H54 (cell line): ENCODE measurements around the gene BPTF.
"Not testable (repeated sequence)": the region's sequence is repeated elsewhere in the genome, so short reads cannot be mapped to it uniquely, and the experiment has no call there.

Experiments
- DNase-seq: peaks from one replicate; pipeline ENCODE4 v3.0.0; 2011; ENCODE audit warnings: low spot score, mixed read lengths; ENCODE audit not compliant: insufficient read length
- FAIRE-seq: peaks from 3 replicates; lab custom pipeline; 2011; peaks lifted over from hg19 to GRCh38; lab: Jason Lieb, UNC
- POLR2A ChIP-seq: IDR thresholded peaks from 2 replicates; pipeline ENCODE4 v1.6.1; 2011; ENCODE audit warnings: low read depth, mild to moderate bottlenecking, low read length

Gene BPTF

GRCh38 chr17:68019675-68020408 lies 194.5 kb downstream of the BPTF start:
- peak; percentile 94 for DNase-seq
- TF ChIP-seq POLR2A = peak; percentile 82
- FAIRE-seq = peak; percentile 78

- TF ChIP-seq POLR2A = no peak
- DNase-seq = peak; percentile 33
- FAIRE-seq = no peak
Measured at GRCh38 chr17:68020409-68020756, 195.1 kb downstream of the BPTF start.

DNA sequence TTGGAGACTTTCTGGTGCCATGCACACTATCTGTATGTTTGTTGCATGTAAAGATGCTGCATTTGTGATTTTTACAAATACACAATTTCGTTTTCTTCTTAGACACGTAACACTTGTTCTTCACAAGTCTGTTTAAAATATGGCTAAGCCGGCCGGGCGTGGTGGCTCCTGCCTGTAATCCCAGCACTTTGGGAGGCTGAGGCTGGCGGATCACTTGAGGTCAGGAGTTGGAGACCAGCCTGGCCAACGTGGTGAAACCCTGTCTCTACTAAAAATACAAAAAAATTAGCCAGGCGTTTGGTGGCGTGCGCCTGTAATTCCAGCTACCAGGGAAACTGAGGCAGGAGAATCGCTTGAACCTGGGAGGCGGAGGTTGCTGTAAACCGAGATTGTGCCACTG lies 195.5 kb downstream of the BPTF start:
- not testable (repeated sequence) for DNase-seq, FAIRE-seq

- TF ChIP-seq POLR2A = no peak
- FAIRE-seq = no peak
- DNase-seq = no peak
Measured at GRCh38 chr17:68021963-68022362, 196.7 kb downstream of the BPTF start.

GRCh38 chr17:68022547-68022946 lies 197.2 kb downstream of the BPTF start:
- DNase-seq, FAIRE-seq: not testable (repeated sequence)

- FAIRE-seq (no peak), DNase-seq (no peak)
- TF ChIP-seq POLR2A = no peak
Measured at GRCh38 chr17:68029512-68030215, 204.4 kb downstream of the BPTF start.
